ENCODE data around the gene TUBB3. TPM values are rescaled to one million over a fixed set of nuclear protein-coding genes. Genes with fewer than 3 reads are reported as not detected.
A peak's percentile ranks its signal among the peaks of the same experiment; 100 is the strongest.
"Not testable (repeated sequence)": the region's sequence is repeated elsewhere in the genome, so short reads cannot be mapped to it uniquely, and the experiment has no call there.

The TUBB3 gene
- 426 and 456 TPM in 2 replicates for total RNA-seq (2014; rRNA removed; shearing (Covaris generic))
- polyA plus RNA-seq (2015; cell fraction: cytosol; rRNA removed): 213 and 256 TPM in 2 replicates
- 189 and 193 TPM in 2 replicates for polyA plus RNA-seq (2015; cell fraction: nucleus; rRNA removed)

DNA sequence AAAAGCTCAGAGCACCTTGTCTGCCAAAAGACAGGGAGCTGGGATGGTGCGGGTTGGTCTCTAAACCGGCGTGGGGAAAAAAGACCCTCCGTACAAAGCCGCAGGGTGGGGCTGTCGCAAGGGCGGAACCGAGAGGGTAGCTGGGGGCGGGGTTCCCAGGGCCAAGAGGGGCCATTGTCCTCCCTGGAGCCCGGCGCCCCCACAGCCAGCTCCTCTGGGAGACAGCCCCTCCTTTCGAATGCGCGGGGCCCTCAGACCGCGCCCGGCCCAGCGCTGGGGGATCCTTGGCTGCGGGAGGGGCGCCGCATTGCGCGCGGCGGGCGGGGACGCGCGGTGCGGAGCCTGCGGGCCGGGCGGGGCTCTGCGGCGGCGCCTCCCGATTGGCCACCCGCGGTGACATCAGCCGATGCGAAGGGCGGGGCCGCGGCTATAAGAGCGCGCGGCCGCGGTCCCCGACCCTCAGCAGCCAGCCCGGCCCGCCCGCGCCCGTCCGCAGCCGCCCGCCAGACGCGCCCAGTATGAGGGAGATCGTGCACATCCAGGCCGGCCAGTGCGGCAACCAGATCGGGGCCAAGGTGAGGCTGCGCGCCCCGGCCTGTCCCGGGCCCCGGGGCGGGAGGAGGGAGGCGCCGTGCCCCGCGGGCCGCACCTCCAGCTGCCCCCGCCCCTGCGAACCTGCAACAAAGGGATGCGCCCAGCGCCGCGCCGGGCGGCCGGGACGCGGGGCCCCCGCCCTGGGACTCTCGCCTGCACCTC is at the start of gene TUBB3:
Gene TUBB3 (plus strand): TSS at position 459 of the 756 bp plus-strand sequence. CDS start 60 bp downstream, at position 519.
- peak; percentile 84 for DNase-seq (ENCODE audit: low read depth)

DNA sequence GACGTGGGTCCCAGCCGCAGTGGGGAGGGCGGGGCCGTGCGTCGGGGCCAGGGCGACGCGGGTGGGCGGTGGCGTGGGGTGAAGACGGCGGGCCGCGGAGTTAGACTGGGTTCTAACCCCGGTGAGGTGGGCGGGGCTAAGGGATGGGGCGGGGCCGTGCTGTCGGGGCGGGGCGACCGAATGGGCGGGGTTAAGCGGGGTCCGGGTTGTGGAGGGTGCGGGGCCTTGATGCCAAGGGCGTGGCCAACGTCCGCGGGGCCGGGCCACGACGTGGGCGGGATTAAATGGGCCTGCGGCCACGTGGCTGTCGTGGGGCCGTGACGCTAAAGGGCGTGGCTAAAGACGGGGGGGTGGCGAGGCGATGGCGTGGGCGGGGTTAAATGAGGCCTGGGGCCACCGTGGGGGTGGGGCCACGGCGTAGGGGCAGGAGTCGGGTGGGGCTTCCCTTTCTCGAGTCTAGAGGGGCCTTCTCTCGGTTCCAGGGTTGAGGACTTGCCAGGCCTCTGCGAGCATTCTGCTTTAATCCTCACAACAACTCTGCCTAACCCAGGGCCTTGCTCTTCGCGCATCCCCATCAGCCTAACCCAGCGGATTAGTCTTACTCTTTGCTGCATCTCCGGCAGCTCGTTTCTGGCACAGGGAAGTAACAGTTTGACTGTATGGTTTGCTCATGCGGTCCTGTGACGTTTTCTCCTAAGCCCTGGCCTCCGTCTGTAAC is 49.0 kb upstream of the TUBB3 start:
- DNase-seq (ENCODE audit: low read depth): peak; percentile 81

DNA sequence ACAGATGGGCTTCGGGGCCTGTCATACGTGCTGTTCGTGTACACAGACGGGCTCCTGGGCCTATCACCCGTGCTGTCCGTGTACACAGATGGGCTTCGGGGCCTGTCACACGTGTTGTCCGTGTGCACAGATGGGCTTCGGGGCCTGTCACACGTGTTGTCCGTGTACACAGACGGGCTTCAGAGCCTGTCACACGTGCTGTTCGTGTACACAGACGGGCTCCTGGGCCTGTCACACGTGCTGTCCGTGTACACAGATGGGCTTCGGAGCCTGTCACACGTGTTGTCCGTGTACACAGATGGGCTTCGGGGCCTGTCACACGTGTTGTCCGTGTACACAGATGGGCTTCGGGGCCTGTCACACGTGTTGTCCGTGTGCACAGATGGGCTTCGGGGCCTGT is 44.0 kb upstream of the TUBB3 start:
- DNase-seq (ENCODE audit: low read depth): not testable (repeated sequence)

DNA sequence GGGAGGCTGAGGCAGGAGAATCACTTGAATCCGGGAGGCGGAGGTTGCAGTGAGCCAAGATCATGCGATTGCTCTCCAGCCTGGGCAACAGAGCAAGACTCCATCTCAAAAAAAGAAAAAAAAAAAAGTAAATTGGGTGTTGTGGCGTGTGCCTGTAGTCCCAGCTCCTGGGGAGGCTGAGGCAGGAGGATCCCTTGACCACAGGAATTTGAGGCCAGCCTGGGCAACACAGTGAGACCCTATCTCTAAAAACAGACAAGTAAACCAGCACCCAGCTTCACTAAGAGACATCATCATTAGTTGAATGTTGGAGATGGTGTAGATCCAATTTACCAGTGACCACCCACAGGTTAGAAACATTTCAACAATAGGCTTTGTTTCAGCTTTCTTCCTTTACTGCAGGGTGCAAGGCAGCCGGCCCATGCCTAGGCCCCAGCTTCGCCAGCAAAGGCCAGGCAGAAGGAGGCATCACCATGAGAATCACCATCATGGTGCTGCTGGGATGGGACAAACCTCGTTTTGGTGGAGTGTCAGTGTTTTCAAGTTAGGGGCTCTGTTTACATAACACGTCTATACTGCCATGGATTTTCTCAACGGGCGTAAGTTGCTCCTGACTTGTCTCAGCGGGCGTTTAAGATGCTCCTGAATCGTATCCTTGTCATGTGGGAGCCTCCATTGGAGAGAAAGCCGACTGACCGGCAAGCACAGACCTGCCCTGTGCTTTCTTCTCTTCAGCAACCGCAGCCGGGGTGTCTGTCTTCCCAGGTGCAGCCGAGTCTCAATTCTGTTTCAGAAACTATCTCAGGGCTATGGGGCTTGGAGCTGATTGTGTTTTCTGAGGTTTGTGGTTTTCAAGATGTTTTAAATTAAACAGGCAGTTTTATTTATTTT is 42.4 kb upstream of the TUBB3 start:
- DNase-seq (ENCODE audit: low read depth): no peak

DNA sequence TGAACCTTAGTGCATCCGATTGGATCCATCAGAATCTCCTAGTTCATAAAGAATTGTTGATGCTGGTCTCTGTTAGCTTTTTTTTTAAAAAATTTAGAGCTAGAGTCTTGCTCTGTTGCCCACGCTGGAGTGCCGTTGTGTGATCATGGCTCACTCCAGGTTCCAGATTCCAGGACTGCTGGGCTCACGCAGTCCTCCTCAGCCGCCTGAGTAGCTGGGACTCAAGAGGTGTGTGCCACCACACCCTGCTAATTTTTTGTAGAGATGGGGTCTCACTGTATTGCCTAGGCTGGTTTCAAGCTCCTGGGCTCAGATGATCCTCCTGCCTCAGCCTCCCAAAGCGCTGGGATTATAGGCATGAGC is 41.8 kb upstream of the TUBB3 start:
- no peak for DNase-seq (ENCODE audit: low read depth)

DNA sequence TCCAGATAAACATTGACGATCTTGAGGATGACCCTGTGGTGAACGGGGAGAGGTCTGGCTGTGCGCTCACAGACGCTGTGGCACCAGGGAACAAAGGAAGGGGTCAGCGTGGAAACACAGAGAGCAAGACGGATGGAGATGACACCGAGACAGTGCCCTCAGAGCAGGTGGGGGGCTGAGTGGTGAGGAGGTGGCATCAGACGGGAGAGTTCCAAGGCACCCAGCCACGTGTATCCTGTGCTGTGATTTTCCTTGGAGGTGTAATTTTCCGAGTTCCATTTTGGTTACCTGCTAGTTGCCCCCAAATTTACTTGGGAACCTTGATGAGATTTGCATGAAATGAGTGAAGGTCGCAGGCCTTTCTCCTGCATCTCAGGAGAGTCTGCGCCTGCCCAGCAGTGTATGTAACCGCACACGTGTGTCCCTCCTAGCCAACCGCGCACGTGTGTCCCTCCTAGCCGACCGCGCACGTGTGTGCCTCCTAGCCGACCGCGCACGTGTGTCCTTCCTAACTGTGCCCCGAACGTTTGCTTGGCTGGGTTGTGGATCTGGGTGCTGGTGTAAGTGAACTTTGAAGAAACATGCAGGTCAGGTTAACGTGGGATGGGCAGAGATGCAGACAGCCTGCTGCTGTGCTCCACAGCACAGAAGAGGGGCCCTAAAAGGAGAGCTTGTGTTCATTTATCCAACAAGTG is 39.6 kb upstream of the TUBB3 start:
- no peak for DNase-seq (ENCODE audit: low read depth)

DNA sequence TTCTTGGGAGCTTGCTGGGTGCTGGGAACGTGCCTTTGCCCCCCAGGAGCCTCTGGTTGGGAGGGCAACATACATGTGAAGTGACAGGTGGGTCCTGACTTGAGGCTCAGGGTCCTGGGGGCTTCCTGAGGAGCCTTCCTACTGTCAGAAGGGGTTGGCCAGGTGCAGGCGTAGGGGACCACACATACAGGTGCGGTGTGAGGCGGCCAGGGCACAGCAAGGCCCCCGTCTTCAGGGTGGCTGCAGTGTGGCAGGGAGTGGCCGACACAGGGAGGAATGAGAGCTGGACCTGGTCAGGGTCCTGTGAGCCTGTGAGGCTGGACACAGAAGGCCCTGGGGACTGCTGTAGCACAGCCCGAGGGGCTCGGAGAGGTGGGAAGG is 39.1 kb upstream of the TUBB3 start:
- no peak for DNase-seq (ENCODE audit: low read depth)

DNA sequence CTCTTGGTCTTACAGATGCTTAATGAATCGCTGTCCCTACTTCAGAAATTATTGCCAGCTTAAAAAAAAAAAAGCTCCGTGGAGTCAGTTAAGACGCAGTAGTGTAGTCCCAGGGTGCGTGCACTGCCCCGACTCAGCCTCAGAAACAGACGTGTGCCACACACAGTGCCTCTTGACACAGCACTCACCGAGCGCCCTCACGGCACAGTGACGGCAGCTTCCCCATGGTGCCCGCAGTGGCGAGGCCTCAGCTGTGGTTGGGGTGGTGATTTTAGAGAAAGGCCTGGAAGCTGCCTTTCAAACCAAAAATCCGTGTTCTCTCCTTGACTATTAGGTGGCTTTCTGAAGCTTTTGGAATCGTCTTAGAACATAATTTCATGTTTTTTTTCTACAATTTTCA is 35.9 kb upstream of the TUBB3 start:
- DNase-seq (ENCODE audit: low read depth): no peak

DNA sequence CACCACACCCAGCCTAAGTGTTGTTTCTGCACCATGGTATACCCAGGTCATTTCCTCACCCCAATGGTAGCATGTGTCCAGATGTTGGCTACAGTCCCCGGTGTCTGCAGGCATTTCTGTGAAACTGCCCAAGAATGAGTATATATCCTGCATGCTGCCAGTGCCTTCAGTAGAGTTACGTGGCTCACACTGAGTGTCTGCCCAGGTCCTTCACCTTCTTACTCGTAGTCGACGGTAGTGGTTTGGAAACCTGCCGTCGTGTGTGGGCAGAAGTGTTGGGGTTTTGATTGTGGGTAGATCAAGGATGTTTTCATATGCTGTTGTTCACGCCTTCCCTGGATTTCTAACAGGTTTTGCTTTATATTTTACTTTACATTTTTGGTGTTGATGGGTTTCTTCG is 32.9 kb upstream of the TUBB3 start:
- DNase-seq (ENCODE audit: low read depth): no peak

DNA sequence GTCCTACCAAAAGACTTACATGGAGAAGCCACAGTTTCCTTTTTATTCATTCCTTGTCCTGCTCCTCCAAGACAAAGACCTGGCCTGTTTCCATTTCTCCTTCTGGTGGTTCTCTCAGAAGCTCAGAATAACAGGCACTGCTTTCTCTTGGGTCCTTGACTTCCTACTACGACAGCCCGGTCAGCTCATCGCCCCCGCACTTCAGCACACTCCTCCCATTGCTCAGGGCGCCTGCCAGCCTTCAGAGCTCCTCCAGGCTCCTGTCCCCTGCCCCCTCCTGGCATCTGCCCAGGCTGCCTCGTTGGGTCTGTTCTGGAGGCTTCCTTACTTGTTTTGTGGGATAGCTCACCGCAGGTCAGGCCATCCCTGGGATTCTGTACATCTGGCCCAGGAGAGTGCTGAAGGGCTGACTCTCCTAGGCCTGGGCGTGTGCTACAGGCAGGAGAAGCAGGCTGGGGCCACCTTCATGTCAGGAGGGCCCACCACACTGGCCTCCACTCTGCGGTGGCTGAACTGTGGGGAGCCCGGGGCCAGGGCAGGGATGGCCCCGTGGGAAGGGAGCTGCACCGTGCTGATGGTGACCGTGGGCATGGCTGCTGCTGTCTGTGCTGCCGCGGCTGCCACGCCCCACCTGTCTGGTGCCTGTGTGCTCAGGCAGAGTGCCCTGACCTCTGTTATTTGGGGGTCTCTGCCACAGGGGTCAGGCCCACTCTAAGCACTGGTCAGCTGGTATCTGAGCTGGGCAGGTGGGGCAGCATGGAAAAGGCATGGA is 32.1 kb upstream of the TUBB3 start:
- DNase-seq (ENCODE audit: low read depth): no peak

DNA sequence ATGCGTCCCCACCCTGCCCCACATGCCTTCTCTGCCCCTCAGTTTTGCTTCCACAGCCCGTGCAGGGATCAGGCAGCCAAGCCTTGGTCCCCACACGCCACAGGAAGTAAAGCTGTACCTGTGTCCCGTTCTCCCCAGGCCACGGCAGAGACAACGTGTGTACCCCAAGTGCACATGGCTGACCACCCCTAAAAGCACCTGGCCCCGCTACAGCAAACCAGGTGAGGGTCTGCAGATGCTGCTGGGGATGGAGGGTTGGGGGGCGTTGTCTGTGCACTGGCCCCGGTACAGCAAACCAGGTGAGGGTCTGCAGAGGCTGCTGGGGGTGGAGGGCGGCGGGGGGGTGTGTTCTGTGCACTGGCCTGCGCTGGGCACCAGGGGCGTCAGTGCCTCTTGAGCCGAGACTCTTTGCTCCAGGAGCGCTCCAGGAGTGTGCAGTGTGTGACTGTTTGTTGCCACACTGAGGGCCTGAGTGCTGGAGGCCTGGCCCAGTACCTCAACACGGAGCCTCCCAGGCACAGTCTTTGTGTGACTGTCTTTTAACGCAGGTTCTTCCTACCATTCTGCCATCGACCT is 31.0 kb upstream of the TUBB3 start:
- DNase-seq (ENCODE audit: low read depth): no peak

DNA sequence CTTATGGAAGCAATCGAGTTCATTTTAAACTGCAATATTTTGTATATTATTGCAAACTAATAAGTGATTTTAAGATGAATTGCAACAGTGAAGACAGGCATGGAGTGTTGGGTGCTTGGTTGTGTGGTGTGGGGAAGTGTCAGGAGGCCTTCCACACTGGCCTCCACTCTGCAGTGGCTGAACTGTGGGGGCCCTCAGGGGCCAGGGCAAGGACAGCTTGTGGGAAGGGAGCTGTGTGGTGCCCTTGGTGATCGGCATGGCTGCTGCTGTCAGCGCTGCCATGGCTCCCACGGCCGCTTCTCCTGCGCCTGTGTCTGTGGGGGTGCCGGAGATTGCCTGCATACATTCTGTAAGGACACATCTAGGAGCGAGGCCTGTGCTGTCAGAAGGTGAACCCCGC is 30.5 kb upstream of the TUBB3 start:
- DNase-seq (ENCODE audit: low read depth): no peak

DNA sequence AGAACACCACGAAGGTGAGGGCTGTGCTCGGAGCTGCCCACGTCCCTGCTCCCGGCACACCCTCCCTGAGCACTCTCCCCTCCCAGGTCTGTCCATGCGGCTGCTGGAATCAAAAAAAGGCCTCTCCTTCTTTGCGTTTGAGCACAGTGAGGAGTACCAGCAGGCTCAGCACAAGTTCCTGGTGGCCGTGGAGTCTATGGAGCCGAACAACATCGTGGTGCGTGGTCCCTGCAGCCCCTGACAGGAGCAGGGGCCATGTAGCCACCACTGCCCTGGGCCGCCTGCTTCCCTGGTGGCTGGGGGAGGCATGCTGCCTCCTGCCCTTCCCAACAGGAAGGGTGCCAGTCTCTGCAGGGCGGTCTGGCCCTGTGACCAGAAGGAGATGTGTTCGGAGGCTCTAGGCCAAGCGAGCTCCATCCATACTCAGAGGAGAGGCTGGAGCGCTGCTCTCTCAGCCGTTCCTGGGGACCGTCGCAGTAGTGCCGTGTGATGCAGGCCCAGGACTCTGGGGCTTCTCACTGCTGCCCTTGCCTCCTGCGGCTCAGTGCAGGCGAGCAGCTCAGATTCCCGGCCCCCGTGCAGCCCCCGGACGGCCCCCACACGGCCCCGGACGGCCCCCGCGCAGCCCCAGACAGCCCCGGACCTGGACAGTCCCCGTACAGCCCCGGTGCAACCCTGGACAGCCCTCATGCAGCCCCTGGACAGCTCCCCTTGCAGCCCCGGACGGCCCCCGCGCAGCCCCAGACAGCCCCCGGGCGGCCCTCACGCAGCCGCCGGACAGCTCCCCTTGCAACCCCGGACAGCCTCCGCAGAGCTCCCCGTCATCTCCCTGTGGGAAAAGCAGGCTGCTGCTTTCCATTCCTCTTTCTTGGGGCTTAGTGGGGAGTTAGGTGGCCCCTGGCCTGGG is 29.2 kb upstream of the TUBB3 start:
- DNase-seq (ENCODE audit: low read depth): no peak

DNA sequence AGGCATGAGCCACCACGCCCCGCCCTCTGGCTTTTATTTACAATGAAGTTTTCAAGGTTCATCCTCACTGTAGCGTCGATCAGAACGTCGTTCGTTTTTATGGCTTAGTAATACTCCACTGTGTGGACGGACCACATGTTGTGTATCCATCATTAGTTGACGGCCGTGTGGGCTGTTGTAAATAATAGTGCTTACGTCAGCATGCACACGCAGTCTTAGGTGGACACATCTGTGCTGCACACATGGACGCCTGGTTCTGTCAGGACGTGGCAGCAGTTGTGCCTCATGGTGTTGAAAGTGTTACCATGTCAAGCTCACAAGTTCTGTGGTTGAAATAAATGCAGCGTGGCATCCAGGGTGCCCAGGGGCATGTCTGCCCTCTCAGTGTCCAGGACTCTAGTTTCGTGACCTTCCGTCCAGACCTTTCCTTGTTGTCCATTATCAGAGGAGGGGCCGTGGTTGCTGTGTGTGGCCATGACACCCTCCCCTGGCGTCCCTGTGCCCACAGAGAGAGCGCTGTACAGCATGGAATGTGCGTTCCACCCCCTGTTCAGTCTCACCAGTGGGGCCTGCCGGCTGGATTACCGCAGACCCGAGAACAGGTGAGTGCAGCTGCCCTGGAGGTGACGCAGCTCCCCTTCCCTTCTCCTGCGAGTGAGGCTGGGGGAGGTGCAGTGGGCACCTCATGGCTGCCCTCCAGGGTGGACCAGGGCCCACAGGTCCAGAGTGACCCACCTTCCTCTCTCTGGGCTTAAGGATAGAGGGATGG is 27.5 kb upstream of the TUBB3 start:
- no peak for DNase-seq (ENCODE audit: low read depth)

DNA sequence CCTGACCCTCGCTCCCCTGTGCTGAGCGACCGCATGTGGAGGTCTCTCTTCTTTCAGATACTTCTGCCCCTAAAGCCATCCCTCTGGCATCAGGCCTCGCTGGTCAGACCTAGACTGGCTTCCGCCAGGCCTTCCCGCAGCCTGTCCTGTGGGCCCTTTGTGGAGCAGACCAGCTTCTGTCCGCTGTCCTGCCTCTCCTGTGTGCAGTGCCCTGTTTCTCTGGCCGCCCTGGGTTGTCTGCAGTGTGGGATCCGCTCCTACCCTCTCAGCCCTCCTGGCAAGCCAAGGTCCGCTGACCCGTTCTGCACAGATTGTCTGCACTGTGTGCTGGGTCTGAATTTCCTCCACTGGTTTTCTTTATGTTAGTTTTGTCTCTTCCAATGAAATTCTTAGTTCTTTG is 25.9 kb upstream of the TUBB3 start:
- DNase-seq (ENCODE audit: low read depth): no peak

DNA sequence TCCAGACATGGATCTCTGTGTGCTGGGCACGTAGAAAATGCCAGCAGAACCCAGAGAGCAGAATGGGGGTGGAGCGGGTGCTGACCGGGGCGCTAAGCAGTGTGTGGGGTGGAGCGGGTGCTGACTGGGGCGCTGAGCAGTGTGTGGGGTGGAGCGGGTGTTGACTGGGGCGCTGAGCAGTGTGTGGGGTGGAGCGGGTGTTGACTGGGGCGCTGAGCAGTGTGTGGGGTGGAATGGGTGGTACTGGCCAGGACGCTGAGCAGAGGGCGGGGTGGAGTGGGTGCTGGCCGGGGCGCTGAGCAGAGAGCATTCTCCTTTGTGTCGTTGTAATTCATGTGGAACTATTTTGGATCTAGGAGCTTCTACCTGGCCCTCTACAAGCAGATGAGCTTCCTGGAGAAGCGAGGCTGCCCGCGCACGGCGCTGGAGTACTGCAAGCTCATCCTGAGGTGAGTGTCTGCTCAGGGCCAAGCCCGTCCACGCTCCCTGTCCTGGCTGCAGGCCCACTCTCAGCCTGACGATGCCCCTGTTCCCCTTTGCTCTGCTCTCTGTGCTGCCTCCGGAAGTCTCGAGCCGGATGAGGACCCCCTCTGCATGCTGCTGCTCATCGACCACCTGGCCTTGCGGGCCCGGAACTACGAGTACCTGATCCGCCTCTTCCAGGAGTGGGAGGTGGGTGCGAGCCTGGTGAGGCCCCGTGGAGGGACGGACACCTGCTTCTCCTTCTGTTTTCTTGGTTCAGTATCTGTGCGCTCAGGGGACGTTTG is 24.8 kb upstream of the TUBB3 start:
- no peak for DNase-seq (ENCODE audit: low read depth)

DNA sequence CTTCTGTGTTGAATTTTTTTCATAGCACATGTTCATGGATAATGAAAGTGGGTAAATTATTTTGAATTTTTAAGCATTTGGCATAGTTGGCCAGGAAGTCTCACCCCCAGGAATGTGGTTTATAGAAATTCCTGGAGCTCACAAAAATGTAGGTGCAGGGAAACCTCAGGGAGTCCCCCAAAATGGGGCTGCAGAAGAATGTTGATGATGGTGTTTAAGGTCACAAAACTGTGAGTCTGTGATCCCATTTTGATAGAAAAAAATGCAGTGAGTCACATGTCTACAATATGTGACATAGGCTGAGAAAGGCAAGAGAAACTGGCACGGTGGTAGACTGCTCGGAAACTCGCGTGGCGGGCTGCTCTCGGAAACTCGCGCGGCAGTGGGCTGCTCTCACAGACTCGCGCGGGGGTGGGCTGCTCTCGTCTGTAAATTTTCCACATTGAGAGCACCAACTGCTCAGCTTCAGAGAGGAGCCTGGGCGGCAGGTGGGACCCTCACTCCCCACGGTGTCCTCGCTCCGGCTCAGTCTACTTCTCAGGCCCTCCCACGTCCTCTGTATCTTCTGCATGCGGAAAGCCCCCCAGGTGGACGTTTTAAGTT is 23.2 kb upstream of the TUBB3 start:
- DNase-seq (ENCODE audit: low read depth): no peak

Data from HT1080 (cell line).